Measurements from ENCODE around the gene VSIG10L.

The VSIG10L gene

GRCh38 chr19:51337861-51338562 lies 3.9 kb downstream of the VSIG10L start:
- no peak for DNase-seq

DNA sequence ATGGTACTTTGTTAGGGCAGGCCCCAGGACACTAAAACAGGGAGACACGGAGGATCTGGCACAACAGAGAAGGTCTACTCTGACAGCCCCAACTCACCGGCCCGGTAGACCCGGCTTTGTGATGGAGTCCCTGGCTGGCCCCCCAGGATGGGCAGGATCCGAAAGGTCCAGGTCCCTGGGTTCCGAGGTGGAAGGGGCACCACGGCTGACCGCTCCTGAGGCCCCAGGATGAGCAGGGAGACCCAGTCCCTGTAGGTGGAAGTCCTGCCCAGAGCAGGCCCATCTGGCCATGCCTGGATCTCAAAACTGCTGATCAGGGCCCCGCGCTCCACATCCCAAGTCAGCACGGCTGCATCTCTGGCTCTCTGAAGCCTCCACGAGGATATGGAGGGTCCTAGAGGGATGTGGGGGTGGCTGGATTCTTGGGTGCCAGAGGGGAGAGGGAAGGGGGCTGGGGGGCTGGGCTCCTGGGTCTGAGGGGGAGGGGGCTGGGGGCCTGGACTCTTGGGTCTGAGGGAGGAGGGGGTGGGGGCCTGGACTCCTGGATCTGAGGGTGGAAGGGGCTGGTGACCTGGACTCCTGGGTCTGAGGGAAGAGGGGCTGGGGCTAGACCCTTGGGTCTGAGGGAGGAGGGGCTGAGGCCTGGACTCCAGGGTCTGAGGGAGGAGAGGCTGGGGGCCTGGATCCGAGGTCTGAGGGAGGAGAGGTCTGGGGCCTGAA lies 4.6 kb downstream of the VSIG10L start:
- no peak for DNase-seq

DNA sequence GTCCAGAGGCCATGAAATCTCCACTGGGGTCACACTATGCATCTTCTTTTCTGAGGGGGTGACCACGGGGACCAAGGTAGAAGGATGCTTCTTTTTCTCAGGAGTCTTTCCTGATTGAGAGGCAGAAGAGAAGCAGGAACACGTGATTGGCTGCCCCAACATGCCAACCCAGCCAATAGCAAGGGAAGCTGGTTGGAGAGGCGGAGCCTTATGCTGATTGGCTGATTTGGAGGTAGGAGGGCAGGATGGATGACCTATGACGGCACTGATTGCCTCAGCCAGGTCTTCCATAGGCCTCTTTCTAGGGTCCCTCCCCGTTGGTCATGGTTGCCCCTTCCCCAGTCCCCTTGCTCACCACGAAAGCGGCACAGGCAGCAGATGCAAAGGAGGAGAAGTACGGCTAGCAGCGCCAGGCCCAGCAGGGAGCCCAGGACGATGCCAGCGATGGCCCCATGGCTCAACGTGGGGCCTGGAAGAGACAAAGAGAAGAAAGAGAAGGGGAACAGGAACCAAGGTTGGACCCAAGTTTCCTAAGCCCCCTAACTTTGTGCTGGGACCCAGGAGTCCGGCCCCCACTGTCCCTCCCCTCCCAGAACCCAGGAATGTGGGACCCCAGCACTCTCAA lies 8.0 kb downstream of the VSIG10L start:
- peak in 1 of 3 donors; percentile 25 for DNase-seq

DNA sequence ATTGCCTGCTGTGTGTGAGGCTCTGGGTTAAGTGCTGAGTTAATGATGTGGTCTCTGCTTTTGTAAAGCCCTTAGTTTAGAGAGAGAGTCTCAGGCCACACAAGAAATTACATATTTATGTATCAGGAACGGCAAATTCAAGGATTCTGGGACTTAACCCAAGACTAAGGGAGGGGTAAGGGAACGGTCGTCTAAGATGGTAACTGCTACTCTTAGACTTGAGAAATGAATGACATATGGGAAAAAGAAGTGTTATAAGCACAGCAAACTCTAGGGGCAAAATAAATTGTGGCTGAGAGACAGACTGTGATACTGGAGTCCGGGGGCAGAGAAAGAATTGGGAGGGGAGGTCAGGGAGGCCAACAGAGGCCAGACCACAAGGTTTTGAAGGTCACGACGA lies 10.2 kb downstream of the VSIG10L start:
- no peak for DNase-seq

GRCh38 chr19:51331193-51331592 lies 10.7 kb downstream of the VSIG10L start:
- DNase-seq: no peak

GRCh38 chr19:51330366-51330765 lies 11.6 kb downstream of the VSIG10L start:
- no peak for DNase-seq

GRCh38 chr19:51329411-51329810 lies 12.5 kb downstream of the VSIG10L start:
- no peak for DNase-seq

DNA sequence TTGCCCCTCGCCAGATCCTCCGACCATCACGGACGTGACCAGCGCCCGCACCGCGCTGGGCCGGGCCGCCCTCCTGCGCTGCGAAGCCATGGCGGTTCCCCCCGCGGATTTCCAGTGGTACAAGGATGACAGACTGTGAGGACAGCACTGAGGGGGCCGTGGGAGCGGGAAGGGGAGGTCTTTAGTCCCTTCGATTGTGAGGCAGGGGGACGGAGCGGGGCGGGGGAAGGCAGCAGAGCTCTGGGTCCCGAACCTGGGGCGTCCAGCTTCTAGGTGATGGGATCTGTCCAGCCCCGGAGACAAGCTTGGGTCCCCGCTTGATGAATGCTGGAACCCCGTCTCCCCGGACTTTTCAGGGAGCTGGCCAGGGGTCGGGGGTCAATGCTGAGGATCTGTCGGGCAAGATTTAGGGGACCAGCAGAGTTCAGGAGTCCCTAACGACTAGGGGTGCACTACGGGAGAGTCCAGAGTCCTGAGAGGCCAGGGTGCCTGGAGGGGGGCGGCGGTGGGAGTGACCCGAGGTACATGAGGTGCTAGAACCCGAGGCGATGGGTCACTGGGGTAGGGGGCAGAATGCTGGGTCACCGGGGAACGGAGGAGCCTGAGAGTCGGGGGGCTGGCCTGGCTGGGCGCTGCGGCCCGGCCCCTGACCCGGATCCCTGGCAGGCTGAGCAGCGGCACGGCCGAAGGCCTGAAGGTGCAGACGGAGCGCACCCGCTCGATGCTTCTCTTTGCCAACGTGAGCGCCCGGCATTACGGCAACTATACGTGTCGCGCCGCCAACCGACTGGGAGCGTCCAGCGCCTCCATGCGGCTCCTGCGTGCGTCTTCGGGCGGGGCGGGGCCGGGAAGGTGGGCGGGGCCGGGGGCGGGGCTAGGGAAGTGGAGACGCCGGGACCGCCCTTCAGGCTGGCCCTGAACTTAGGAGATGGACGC lies 14.6 kb downstream of the VSIG10L start:
- DNase-seq: peak; percentile 79 to 93 (median 83)

- DNase-seq: peak in 1 of 3 donors; percentile 31
These were observed 15.5 kb downstream of the VSIG10L start for GRCh38 chr19:51326216-51327065.

DNA sequence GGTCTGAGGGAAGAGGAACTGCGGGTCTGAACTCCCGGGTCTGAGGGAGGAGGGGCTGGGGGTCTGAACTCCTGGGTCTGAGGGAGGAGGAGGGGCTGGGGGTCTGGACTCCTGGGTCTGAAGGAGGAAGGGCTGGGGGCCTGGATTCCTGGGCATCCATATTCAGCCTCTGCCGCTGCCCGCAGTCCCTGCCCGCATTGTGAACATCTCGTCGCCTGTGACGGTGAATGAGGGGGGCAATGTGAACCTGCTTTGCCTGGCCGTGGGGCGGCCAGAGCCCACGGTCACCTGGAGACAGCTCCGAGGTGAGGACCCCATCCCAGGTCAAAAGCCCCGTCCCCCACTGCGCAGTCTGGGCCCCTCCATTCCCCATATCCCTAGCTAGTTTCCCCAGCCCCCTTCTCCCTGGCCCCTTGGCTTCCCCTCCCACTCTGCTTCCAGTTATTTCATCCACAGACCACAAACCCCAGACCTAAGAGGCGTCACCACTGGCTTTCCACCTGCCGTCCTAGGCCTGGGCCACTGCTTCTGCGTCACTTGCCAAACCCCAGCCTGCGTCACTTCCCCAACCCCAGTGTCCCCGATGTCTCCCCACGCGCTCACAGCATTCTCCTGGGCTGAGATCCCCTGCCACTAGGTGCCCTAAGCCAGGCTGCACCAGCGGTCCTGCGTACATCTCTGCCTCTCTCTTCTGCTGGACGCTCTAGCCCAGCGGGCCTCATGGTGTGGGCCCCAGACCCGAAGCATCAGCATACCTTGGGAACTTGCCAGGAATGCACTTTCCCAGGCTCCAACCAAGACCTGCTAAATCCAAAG lies 16.6 kb downstream of the VSIG10L start:
- DNase-seq: peak; percentile 30 to 51 (median 50)

- no peak for DNase-seq
These were observed 17.8 kb downstream of the VSIG10L start for GRCh38 chr19:51324167-51324481.

GRCh38 chr19:51323481-51324166 lies 18.3 kb downstream of the VSIG10L start:
- DNase-seq: no peak

- DNase-seq: no peak
These were observed 20.1 kb downstream of the VSIG10L start for GRCh38 chr19:51321799-51322198.

DNA sequence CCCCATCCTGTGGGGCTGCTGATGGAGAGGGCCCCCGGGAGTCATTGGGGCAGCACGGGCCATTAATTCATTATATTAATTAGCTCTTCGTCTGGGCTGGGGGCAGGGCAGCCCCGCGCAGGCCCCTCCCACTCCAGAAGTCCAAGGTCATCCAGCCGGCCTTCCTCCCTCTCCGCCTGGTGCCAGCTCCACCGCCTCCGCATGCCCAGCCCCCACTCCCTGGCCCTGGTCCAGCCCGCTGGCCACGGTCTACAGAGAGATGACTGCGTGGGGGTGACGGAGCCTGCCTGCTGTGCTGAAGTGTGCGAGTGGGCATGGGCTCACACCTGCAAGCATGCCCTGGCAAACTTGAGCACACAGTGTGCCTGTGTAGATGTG lies 21.7 kb downstream of the VSIG10L start:
- no peak for DNase-seq

DNA sequence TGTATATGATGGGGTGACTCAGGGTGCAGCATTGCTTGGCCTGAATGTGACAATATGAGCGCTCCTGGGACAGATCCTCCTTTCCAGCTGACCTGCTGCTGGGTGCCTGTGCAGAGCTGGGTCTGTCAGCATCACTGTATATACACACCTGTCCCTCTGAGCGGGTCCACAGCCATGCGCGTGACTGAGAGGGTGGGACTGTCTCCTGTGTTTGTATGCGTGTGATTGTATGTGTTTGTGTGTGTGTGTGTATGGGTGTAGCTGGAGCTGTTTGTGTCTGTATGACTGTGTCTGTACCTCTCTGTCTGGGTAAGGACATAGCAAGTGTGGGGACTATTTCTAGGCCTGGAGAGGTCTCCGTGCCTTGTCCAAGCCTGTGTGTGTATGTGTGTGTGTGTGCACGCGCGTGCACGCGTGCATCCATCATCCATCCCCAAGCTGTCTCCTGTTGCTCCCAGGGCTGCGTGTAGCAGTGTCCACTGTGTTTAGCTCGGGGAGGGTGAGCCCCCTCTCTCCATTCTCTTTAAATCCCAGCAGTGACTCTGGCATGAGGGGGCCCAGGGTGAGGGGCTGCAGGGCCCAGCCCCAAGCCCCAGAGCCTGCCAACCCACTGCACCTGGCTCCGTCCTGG lies 22.2 kb downstream of the VSIG10L start:
- no peak for DNase-seq

DNA sequence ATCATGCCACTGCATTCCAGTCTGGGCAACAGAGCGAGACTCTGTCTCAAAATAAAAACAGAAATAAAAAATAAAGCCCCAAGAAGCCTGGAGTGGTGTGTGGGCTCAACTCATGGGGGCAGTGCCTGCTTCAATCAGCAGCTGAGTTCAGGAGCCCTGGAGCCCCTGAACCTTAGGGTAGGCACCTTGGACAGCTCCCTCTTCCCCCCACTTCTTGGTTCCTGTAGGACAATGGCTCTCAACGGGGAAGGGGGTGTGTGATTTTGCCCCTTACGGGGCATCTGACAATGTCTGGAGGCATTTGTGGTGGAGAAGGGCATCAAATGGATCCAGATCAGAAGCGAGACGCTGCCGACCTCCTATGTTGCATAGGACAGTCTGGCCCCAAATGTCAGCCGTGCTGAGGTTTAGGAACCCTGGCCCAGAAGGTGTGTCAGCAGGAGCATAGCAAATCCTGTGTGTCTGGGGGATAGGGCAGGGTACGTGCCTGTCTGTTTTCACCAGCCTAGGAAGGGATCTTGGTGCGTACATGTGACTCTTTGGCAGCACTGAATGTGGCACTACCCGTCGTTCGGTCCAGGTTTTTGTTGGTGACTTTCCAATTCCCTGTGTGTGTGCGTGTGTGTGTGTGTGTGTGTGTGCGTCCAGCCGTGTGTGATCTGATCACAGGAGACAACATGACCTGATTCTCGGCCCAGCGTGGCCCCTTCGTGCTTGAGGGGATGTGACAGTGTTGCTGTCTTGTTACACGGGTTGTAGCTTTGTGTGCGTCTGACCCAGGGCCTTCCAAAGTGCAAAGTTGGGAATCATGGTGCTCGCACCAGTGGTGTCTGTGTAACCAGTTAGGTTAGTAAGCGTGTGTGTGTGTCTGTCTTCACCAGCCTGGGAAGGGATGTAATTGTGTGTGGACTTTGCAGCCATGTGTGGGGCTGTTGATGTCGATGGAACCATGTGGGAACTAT lies 23.0 kb downstream of the VSIG10L start:
- no peak for DNase-seq

- DNase-seq: no peak
These were observed 24.0 kb downstream of the VSIG10L start for GRCh38 chr19:51317968-51318367.

GRCh38 chr19:51317376-51317775 lies 24.6 kb downstream of the VSIG10L start:
- no peak for DNase-seq

DNA sequence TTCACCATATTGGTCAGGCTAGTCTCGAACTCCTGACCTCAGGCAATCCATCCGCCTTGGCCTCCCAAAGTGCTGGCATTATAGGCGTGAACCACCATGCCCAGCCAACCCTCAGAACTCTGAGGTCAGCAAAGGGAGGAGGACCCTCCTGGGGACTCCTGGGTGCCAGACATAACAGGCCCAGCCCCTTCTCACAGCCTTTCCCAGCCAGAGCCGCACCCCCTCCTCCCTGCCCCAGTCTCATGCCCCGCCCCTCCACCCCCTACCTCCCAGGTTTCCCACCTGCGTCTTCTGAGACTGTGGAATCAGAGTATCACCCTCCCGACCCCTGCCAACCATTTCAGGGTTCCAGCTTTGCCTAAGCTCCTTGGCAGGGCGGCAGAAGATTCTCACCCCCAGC lies 25.3 kb downstream of the VSIG10L start:
- DNase-seq: no peak

Data from suppressor macrophage treated with lipopolysaccharide for 1 hour (primary cell).